Measurements from ENCODE around the gene SEC16A.
A peak's percentile ranks its signal among the peaks of the same experiment; 100 is the strongest.

Gene SEC16A

DNA sequence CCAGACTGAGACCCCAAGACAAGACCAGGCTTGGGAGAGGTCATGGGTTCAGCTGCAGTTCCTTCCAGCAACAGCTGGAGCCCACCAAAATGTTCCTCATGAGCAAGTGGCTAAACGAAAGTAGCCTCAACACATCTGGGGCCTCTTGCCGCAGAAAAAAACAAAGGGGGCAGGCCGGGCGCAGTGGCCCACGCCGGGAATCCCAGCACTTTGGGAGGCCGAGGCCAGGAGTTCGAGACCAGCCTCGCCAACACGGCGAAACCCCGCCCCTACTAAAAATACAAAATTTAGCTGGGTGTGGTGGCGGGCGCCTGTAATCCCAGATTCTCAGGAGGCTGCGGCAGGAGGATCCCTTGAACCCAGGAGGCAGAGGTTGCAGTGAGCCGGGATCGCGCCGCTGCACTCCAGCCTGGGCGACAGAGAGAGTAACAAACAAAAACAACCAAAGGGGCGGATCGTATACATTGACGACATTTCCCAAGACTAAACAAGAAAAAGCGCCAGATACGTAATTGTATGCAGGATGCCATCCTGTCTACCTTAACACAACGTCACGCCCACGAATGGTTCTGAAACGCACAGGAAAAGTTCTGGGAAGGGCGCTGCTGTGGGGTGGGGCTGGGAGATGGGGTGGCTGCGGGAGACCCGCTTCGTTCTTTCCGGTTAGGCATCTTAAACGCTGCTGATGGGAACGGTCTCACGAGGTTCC lies 44.8 kb downstream of the SEC16A start:
- peaks cover 8% of the 10 kb centered on the region; the same call in 1 of the 2 replicates for H3K4me1 ChIP-seq (ENCODE audit: low read length)
- peak overlapping the region; percentile 78; the same call in 1 of the 2 replicates for H3K9ac ChIP-seq (ENCODE audit: low read length)
- no peaks in the 10 kb centered on the region for H3K36me3 ChIP-seq (replicated peaks; ENCODE audit: insufficient read depth, low read length)
- peaks cover 9% of the 10 kb centered on the region for H3F3A ChIP-seq (ENCODE audit: insufficient read depth, low read length)
- no peaks in the 10 kb centered on the region for H3K27me3 ChIP-seq (replicated peaks; ENCODE audit: insufficient read depth, low read length)
- H2AFZ ChIP-seq (ENCODE audit: low read length): no peak overlapping the region
- H3K4me3 ChIP-seq (ENCODE audit: low read length): peak overlapping the region; percentile 77
- no peaks in the 10 kb centered on the region for H3K9me2 ChIP-seq (replicated peaks; ENCODE audit: insufficient read depth, low read length)
- H3K27ac ChIP-seq (ENCODE audit: low read length): no peak overlapping the region
- TF ChIP-seq EZH2 (optimal IDR thresholded peaks at IDR 0.05; ENCODE audit: low read depth, low read length) (no peak), EZH2phosphoT487 (IDR thresholded peaks at IDR 0.05; ENCODE audit: low read length) (no peak)
- TF ChIP-seq, protein P1, sequence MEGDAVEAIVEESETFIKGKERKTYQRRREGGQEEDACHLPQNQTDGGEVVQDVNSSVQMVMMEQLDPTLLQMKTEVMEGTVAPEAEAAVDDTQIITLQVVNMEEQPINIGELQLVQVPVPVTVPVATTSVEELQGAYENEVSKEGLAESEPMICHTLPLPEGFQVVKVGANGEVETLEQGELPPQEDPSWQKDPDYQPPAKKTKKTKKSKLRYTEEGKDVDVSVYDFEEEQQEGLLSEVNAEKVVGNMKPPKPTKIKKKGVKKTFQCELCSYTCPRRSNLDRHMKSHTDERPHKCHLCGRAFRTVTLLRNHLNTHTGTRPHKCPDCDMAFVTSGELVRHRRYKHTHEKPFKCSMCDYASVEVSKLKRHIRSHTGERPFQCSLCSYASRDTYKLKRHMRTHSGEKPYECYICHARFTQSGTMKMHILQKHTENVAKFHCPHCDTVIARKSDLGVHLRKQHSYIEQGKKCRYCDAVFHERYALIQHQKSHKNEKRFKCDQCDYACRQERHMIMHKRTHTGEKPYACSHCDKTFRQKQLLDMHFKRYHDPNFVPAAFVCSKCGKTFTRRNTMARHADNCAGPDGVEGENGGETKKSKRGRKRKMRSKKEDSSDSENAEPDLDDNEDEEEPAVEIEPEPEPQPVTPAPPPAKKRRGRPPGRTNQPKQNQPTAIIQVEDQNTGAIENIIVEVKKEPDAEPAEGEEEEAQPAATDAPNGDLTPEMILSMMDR (IDR thresholded peaks at IDR 0.05; ENCODE audit: low read length): no peak
- H3K79me2 ChIP-seq (ENCODE audit: low read length): peaks cover 46% of the 10 kb centered on the region
- peak overlapping the region; percentile 90 for H3K4me2 ChIP-seq (ENCODE audit: low read depth, low read length)
- no peaks in the 10 kb centered on the region for H3K9me3 ChIP-seq (replicated peaks; ENCODE audit: insufficient read depth, low read length)
- no peaks in the 10 kb centered on the region for H4K20me1 ChIP-seq (ENCODE audit: insufficient read depth, low read length)
- no peak for DNase-seq

DNA sequence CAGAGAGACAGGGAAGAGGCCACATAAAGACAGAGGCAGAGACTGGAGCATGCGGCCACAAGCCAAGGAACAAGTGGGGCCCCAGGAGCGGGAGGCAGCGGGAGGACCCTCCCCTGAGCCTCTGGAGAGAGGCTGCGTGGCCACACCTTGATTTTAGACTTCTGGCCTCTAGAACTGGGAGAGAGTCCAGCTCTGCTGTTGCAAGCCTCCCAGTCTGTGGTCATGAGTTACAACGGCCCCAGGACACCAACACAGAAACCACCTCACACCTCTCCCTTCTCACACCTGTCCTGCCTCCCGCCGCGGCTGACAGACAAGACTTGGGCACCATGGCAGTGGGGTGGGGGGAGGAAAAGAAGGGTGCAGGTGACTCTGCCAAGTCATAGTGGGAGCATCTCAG lies 45.4 kb downstream of the SEC16A start:
- Histone ChIP-seq H3K36me3 (replicated peaks; ENCODE audit: insufficient read depth, low read length) (no peaks in the 10 kb centered on the region), H3K27me3 (replicated peaks; ENCODE audit: insufficient read depth, low read length) (no peaks in the 10 kb centered on the region), H4K20me1 (ENCODE audit: insufficient read depth, low read length) (no peaks in the 10 kb centered on the region), H3K9me3 (replicated peaks; ENCODE audit: insufficient read depth, low read length) (no peaks in the 10 kb centered on the region), H3K4me2 (ENCODE audit: low read depth, low read length) (peak overlapping the region; percentile 90; the same call in 1 of the 2 replicates), H3F3A (ENCODE audit: insufficient read depth, low read length) (peaks cover 9% of the 10 kb centered on the region), H3K27ac (ENCODE audit: low read length) (no peak overlapping the region), H3K9me2 (replicated peaks; ENCODE audit: insufficient read depth, low read length) (no peaks in the 10 kb centered on the region), H3K4me1 (ENCODE audit: low read length) (peaks cover 8% of the 10 kb centered on the region; the same call in 1 of the 2 replicates), H3K4me3 (ENCODE audit: low read length) (no peak overlapping the region), H3K9ac (ENCODE audit: low read length) (no peak overlapping the region), H2AFZ (ENCODE audit: low read length) (no peak overlapping the region), H3K79me2 (ENCODE audit: low read length) (peaks cover 46% of the 10 kb centered on the region)
- no peak for DNase-seq
- TF ChIP-seq, protein P1 (IDR thresholded peaks at IDR 0.05; ENCODE audit: low read length): no peak
- TF ChIP-seq EZH2phosphoT487 (IDR thresholded peaks at IDR 0.05; ENCODE audit: low read length) (no peak), EZH2 (optimal IDR thresholded peaks at IDR 0.05; ENCODE audit: low read depth, low read length) (no peak)

DNA sequence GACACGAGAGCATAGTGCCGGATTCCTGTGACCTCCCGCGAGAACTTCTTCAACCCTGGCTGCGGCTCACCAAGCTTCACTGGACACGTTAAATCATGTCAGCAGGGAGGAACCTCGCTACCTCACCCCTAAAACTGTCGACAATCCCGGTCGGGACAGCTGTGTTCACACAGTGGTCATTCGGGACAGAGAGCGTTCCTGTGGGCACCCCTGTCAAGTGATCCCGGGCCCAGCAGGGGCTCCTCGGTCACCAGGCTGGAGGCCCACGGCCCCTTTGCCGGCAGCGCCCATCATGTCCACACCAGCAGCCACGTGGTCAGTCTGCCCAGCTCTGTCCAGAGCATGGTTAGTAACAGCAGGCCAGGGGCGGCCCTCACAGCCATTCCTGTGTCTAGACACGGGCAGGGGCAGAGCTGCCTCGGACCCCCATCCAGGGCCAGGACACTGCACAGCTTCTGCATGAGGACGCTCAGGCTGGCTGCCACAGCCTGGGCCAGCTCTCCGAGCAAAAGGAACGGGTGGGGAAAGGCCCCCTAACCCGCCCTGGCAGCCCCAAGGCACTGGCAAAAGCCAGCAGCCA lies 46.7 kb downstream of the SEC16A start:
- Histone ChIP-seq H3K4me2 (ENCODE audit: low read depth, low read length) (no peak overlapping the region), H3K36me3 (replicated peaks; ENCODE audit: insufficient read depth, low read length) (no peaks in the 10 kb centered on the region)

More for the DNA sequence above, 46.7 kb downstream of the SEC16A start:
- Histone ChIP-seq H3K9ac (ENCODE audit: low read length) (no peak overlapping the region), H3F3A (ENCODE audit: insufficient read depth, low read length) (peaks cover 9% of the 10 kb centered on the region), H3K9me2 (replicated peaks; ENCODE audit: insufficient read depth, low read length) (no peaks in the 10 kb centered on the region), H2AFZ (ENCODE audit: low read length) (no peak overlapping the region), H3K27me3 (replicated peaks; ENCODE audit: insufficient read depth, low read length) (no peaks in the 10 kb centered on the region), H4K20me1 (ENCODE audit: insufficient read depth, low read length) (no peaks in the 10 kb centered on the region), H3K79me2 (ENCODE audit: low read length) (peaks cover 46% of the 10 kb centered on the region), H3K4me1 (ENCODE audit: low read length) (peaks cover 8% of the 10 kb centered on the region; the same call in 1 of the 2 replicates), H3K9me3 (replicated peaks; ENCODE audit: insufficient read depth, low read length) (no peaks in the 10 kb centered on the region), H3K27ac (ENCODE audit: low read length) (no peak overlapping the region), H3K4me3 (ENCODE audit: low read length) (no peak overlapping the region)
- no peak for TF ChIP-seq EZH2phosphoT487 (IDR thresholded peaks at IDR 0.05; ENCODE audit: low read length)
- TF ChIP-seq, protein P1 (IDR thresholded peaks at IDR 0.05; ENCODE audit: low read length): no peak
- no peak for TF ChIP-seq EZH2 (optimal IDR thresholded peaks at IDR 0.05; ENCODE audit: low read depth, low read length)
- DNase-seq: no peak
